A375 (cell line): ENCODE results near the gene CHTF18. TPM values are rescaled to one million over a fixed set of nuclear protein-coding genes. Genes with fewer than 3 reads are reported as not detected.

Experiments used
- small RNA-seq: library from RNA; depleted of rRNA; stranded (forward); fragments of <200 nt; gene quantifications from one replicate; pipeline ENCODE3, GENCODE V24; 2014
- total RNA-seq: library from RNA; depleted of rRNA; stranded (reverse); fragments of >200 nt; shearing (Covaris generic); gene quantifications from 2 replicates; pipeline ENCODE4 v1.2.3, GENCODE V29; 2014; rRNA removed

CHTF18 gene
- 53.4 and 56.0 TPM in 2 replicates for total RNA-seq

GRCh38 chr16:788399-789126, at the start of gene CHTF18:
Gene CHTF18, plus strand, starts transcription at chr16:788620. Its CDS starts 65 bp downstream, at chr16:788685.

GRCh38 chr16:740764-741505, 47.5 kb upstream of the CHTF18 start, which contains the start of gene CIAO3:
Gene CIAO3, minus strand, starts transcription at chr16:740997. Its CDS starts 12 bp downstream, at chr16:740985.

GRCh38 chr16:760545-761343, 27.7 kb upstream of the CHTF18 start, which contains the start of gene MSLN:
Gene MSLN, plus strand, starts transcription at chr16:760734. Its CDS starts 1,947 bp downstream, at chr16:762681.

GRCh38 chr16:787978-788398, 432 bp upstream of the CHTF18 start, which contains the start of gene RPUSD1:
Gene RPUSD1, minus strand, starts transcription at chr16:788381. Its CDS starts 644 bp downstream, at chr16:787737.

GRCh38 chr16:799948-800833, 11.8 kb downstream of the CHTF18 start, which contains the start of gene GNG13:
Gene GNG13, minus strand, starts transcription at chr16:800734. Its CDS starts 1,657 bp downstream, at chr16:799077.

Small RNA genes lying within 50 kb of the gene (small RNA-seq; reads per million reads assigned to genes)
- not detected for gene MIR662

Other genes with a start within 250 kb of the CHTF18 start
- gene PRR35, start 228.2 kb upstream of the CHTF18 start, total RNA-seq = 0.16 TPM in 1 of 2 replicates, not detected in the other
- gene NHLRC4, start 221.6 kb upstream of the CHTF18 start, total RNA-seq = 0.11 and 0.56 TPM in 2 replicates
- 35.4 and 47.3 TPM in 2 replicates for gene PIGQ, start 218.7 kb upstream of the CHTF18 start, total RNA-seq
- gene RAB40C, start 198.6 kb upstream of the CHTF18 start, total RNA-seq = 15.6 and 17.4 TPM in 2 replicates
- gene WFIKKN1, start 157.6 kb upstream of the CHTF18 start, total RNA-seq = 0.04 TPM in 1 of 2 replicates, not detected in the other
- 266 and 301 TPM in 2 replicates for gene METTL26, start 152.3 kb upstream of the CHTF18 start, total RNA-seq
- gene MCRIP2, start 146.8 kb upstream of the CHTF18 start, total RNA-seq = 54.2 and 55.8 TPM in 2 replicates
- 49.9 and 77.0 TPM in 2 replicates for gene WDR90, start 139.3 kb upstream of the CHTF18 start, total RNA-seq
- 140 and 152 TPM in 2 replicates for gene RHOT2, start 120.5 kb upstream of the CHTF18 start, total RNA-seq
- gene RHBDL1, start 112.9 kb upstream of the CHTF18 start, total RNA-seq = 6.5 and 6.8 TPM in 2 replicates
- 237 and 270 TPM in 2 replicates for gene STUB1, start 108.2 kb upstream of the CHTF18 start, total RNA-seq
- gene JMJD8, start 104.3 kb upstream of the CHTF18 start, total RNA-seq = 93.3 and 97.0 TPM in 2 replicates
- gene WDR24, start 98.2 kb upstream of the CHTF18 start, total RNA-seq = 4.0 and 10.0 TPM in 2 replicates
- 0.04 TPM in 1 of 2 replicates, not detected in the other for gene FBXL16, start 82.8 kb upstream of the CHTF18 start, total RNA-seq
- gene METRN, start 73.5 kb upstream of the CHTF18 start, total RNA-seq = 201 and 228 TPM in 2 replicates
- 71.1 and 79.8 TPM in 2 replicates for gene ANTKMT, start 67.5 kb upstream of the CHTF18 start, total RNA-seq
- 14.4 and 16.5 TPM in 2 replicates for gene CCDC78, start 62.2 kb upstream of the CHTF18 start, total RNA-seq
- gene HAGHL, start 61.5 kb upstream of the CHTF18 start, total RNA-seq = 41.0 and 47.9 TPM in 2 replicates
- 39.5 and 43.3 TPM in 2 replicates for gene CIAO3, start 47.6 kb upstream of the CHTF18 start, total RNA-seq
- gene MSLN, start 27.9 kb upstream of the CHTF18 start, total RNA-seq = 9.2 and 11.1 TPM in 2 replicates
- gene RPUSD1, start 239 bp upstream of the CHTF18 start, total RNA-seq = 42.7 and 43.5 TPM in 2 replicates
- gene GNG13, start 12.1 kb downstream of the CHTF18 start, total RNA-seq = not detected in 2 replicates
- 5.5 and 11.8 TPM in 2 replicates for gene LMF1, start 182.4 kb downstream of the CHTF18 start, total RNA-seq
- 0.87 and 1.3 TPM in 2 replicates for gene SOX8, start 193.2 kb downstream of the CHTF18 start, total RNA-seq